HCT116 (cell line): ENCODE data around the gene DDX27. TPM values are rescaled to one million over a fixed set of nuclear protein-coding genes. Genes with fewer than 3 reads are reported as not detected.
"Not testable (repeated sequence)": the region's sequence is repeated elsewhere in the genome, so short reads cannot be mapped to it uniquely, and the experiment has no call there.

Experiments
- ATAC-seq: fragments of 200-7000 bp; cut with Tn5 transposase; 2 replicates; pipeline ENCODE4 v1.9.1; 2020; ENCODE audit warnings: mild to moderate bottlenecking, moderate library complexity
- BruUV-seq: library from RNA; stranded (reverse); fragments of 400-500 nt; replicated peaks from 2 replicates; lab custom pipeline; 2021; lab: Mats Ljungman, UMichigan
- CTCF ChIA-PET: fragments of 300-600 bp; sonication (Branson Sonifier 250); formaldehyde crosslinking; loops from one replicate; lab custom pipeline; 2021; ENCODE audit warnings: antibody characterized with exemption; lab: Charles Lee
- POLR2A ChIA-PET: fragments of 300-600, 350-600 bp; sonication (Branson Sonifier 250); formaldehyde crosslinking; loops from one replicate; lab custom pipeline; 2021; ENCODE audit warnings: antibody characterized with exemption; lab: Charles Lee
- RAD21 ChIA-PET, 2 experiments: fragments of 300-600 bp; sonication (Branson Sonifier 250); formaldehyde crosslinking; loops; one replicate each; lab custom pipeline; 2023; ENCODE audit warnings: low total read pairs in 2 of 2; ENCODE audit not compliant: uncharacterized antibody in 2 of 2, unreplicated experiment in 2 of 2, low non-redundant PET in 1 of 2; lab: Charles Lee
- DNase-seq: peaks from one replicate; pipeline ENCODE4 v3.0.0-alpha.2; 2010; ENCODE audit warnings: low read depth, low spot score
- H2AFZ ChIP-seq: fragments of 200-600 bp; shearing (Covaris generic), sonication (generic); 2 replicates; pipeline ENCODE4 v1.6.1; 2017; ENCODE audit warnings: low read depth, mixed run types, mixed read lengths, antibody characterized with exemption, low read length; ENCODE audit not compliant: poor library complexity, severe bottlenecking
- H3K27ac ChIP-seq: 2 replicates; pipeline ENCODE4 v1.5.1; 2012; ENCODE audit warnings: low read depth, low read length
- H3K27me3 ChIP-seq: fragments of 200-600 bp; sonication (generic); 2 replicates; pipeline ENCODE4 v1.6.1; 2016; ENCODE audit warnings: mixed run types, low read length, mixed read lengths; ENCODE audit not compliant: insufficient read depth
- H3K36me3 ChIP-seq, 2 experiments: fragments of 200-500 bp in 1 of 2; fragments of 200-600 bp in 1 of 2; sonication (Bioruptor generic) in 1 of 2; sonication (generic) in 1 of 2; 2 replicates each; pipeline versions ENCODE4 v1.5.1 to v1.6.1; 2014 to 2016; ENCODE audit warnings: low read length in 2 of 2, inconsistent platforms in 1 of 2, mixed read lengths in 1 of 2, mixed run types in 1 of 2; ENCODE audit not compliant: insufficient read depth in 2 of 2, control insufficient read depth in 1 of 2
- H3K4me1 ChIP-seq, 2 experiments: fragments of 200-600 bp in 1 of 2; sonication (generic) in 1 of 2; 2 replicates each; pipeline versions ENCODE4 v1.5.1 to v1.6.1; 2012 to 2017; ENCODE audit warnings: low read length in 2 of 2, inconsistent platforms in 1 of 2, mild to moderate bottlenecking in 1 of 2, mixed read lengths in 1 of 2, mixed run types in 1 of 2, moderate library complexity in 1 of 2; ENCODE audit not compliant: insufficient read depth in 2 of 2, control insufficient read depth in 1 of 2
- H3K4me2 ChIP-seq: fragments of 200-600 bp; sonication (generic); 2 replicates; pipeline ENCODE4 v1.6.1; 2017; ENCODE audit warnings: mixed run types, low read length, mixed read lengths
- H3K4me3 ChIP-seq, 2 experiments: fragments of 200-600 bp in 1 of 2; sonication (generic) in 1 of 2; replicated peaks in 1 of 2; 2 replicates each; pipeline ENCODE4 v1.5.1; 2011 to 2016; ENCODE audit warnings: low read length in 2 of 2, control low read depth in 1 of 2, low read depth in 1 of 2, mild to moderate bottlenecking in 1 of 2, mixed read lengths in 1 of 2, mixed run types in 1 of 2
- H3K79me2 ChIP-seq: fragments of 200-600 bp; sonication (generic); 2 replicates; pipeline ENCODE4 v1.6.1; 2017; ENCODE audit warnings: mild to moderate bottlenecking, mixed run types, low read length, moderate library complexity, mixed read lengths; ENCODE audit not compliant: insufficient read depth
- H3K9ac ChIP-seq: fragments of 200-600 bp; sonication (generic); 2 replicates; pipeline ENCODE4 v1.6.1; 2016; ENCODE audit warnings: low read length, mixed read lengths
- H3K9me2 ChIP-seq: fragments of 200-600 bp; sonication (generic), shearing (Covaris generic); 2 replicates; pipeline ENCODE4 v1.6.1; 2017; ENCODE audit warnings: mixed run types, mild to moderate bottlenecking, moderate library complexity; ENCODE audit not compliant: insufficient read depth
- H3K9me3 ChIP-seq, 2 experiments: fragments of 200-500 bp in 1 of 2; fragments of 200-600 bp in 1 of 2; sonication (Bioruptor generic) in 1 of 2; sonication (generic) in 1 of 2; 2 replicates each; pipeline ENCODE4 v1.6.1; 2014 to 2017; ENCODE audit warnings: low read length in 2 of 2, mixed read lengths in 2 of 2, inconsistent platforms in 1 of 2, low read depth in 1 of 2, mild to moderate bottlenecking in 1 of 2, mixed run types in 1 of 2, moderate library complexity in 1 of 2; ENCODE audit not compliant: control insufficient read depth in 1 of 2, insufficient read depth in 1 of 2
- H4K20me1 ChIP-seq: fragments of 200-600 bp; sonication (generic), shearing (Covaris generic); 2 replicates; pipeline ENCODE4 v1.6.1; 2017; ENCODE audit warnings: mixed run types, mild to moderate bottlenecking, moderate library complexity; ENCODE audit not compliant: insufficient read depth
- CEBPB ChIP-seq: IDR thresholded peaks from 2 replicates; pipeline ENCODE4 v1.6.1; 2012; ENCODE audit warnings: low read depth
- EGR1 ChIP-seq: IDR thresholded peaks from 2 replicates; pipeline ENCODE4 v1.6.1; 2012; ENCODE audit warnings: low read depth
- EZH2 ChIP-seq: fragments of 200-600 bp; sonication (generic); IDR thresholded peaks from 2 replicates; pipeline ENCODE4 v1.6.1; 2017; ENCODE audit warnings: antibody characterized with exemption, mixed run types
- EZH2phosphoT487 ChIP-seq: fragments of 200-600 bp; IDR thresholded peaks from 2 replicates; pipeline ENCODE4 v1.6.1; 2018; ENCODE audit warnings: antibody characterized with exemption, borderline replicate concordance
- JUND ChIP-seq: IDR thresholded peaks from 2 replicates; pipeline ENCODE4 v1.6.1; 2012
- RAD21 ChIP-seq: IDR thresholded peaks from 2 replicates; pipeline ENCODE4 v1.6.1; 2012; ENCODE audit warnings: low read depth, mild to moderate bottlenecking
- SIN3A ChIP-seq: IDR thresholded peaks from 2 replicates; pipeline ENCODE4 v1.6.1; 2012; ENCODE audit warnings: low read depth
- ZNF274 ChIP-seq: fragments of 200-500 bp; sonication (Bioruptor generic); IDR thresholded peaks from 2 replicates; pipeline ENCODE4 v1.6.1; 2014; ENCODE audit warnings: mild to moderate bottlenecking, low read depth, low read length, inconsistent platforms
- intact Hi-C: fragments of 100-400 bp; cut with micrococcal nuclease; formaldehyde crosslinking; loops from 2 replicates; pipeline ENCODE4 v1.10.0; 2022
- total RNA-seq: library from RNA; stranded (reverse); gene quantifications from one replicate; pipeline ENCODE4 v1.2.1, GENCODE V29; 2021; ENCODE audit not compliant: unreplicated experiment
- TF ChIP-seq, protein P1 (sequence below): IDR thresholded peaks from 2 replicates; pipeline ENCODE4 v1.6.1; 2011; ENCODE audit warnings: mild to moderate bottlenecking, low read length, moderate library complexity; ENCODE audit not compliant: insufficient replicate concordance; ENCODE audit errors: extremely low read depth
- TF ChIP-seq, protein P2 (sequence below): IDR thresholded peaks from 2 replicates; pipeline ENCODE4 v1.6.1; 2012; ENCODE audit warnings: low read depth

Gene DDX27
- total RNA-seq, 1 experiment from 2014 or later: 32.1 TPM

DNA sequence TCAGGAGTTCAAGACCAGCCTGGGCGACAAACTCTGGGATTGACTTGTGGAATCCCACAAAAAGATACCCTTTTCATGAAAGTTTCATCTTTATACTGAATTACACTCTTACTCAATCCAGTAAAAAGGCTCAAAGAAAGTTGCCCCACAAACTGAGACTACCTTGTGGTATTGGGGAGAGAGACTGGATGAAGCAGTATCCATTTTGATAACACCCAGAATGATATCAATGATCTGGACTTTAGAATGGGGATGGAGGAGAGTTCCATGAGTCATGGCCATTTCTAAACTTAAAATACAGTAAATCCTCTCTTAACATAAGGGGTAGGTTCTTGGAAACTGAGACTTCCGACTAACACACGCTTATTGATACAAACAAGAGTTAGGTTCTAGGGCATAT is 35.8 kb upstream of the DDX27 start (continued):
- no peak for TF ChIP-seq CEBPB
- TF ChIP-seq JUND: no peak

DNA sequence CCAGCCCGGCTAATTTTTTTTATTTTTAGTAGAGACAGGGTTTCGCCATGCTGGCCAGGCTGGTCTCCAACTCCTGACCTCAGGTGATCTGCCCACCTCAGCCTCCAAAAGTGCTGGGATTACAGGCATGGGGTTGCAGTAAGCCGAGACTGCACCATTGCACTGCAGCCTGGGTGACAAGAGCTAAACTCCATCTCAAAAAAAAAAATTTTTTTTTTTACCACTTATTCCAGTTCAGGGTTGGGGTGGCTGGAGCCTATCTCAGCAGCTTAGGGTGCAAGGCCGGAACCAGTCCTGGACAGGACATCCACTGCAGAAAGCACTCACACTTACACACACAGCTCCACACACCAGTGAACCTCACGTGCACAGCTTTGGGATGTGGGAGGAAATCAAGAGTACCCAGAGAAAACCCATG is 35.1 kb upstream of the DDX27 start:
- RAD21 ChIA-PET, H3K4me3 ChIP-seq, CTCF ChIA-PET, H3K9me3 ChIP-seq, H2AFZ ChIP-seq, H3K36me3 ChIP-seq, ATAC-seq, POLR2A ChIA-PET, DNase-seq, H3K4me2 ChIP-seq, H3K27ac ChIP-seq, H3K27me3 ChIP-seq, H3K9ac ChIP-seq, H3K9me2 ChIP-seq, BruUV-seq, intact Hi-C loops: not testable (repeated sequence)
- Histone ChIP-seq H3K4me1 (peaks cover 9 to 18% of the 10 kb centered on the region in 2 experiments), H4K20me1 (peaks cover 33% of the 10 kb centered on the region; the same call in 1 of the 2 replicates), H3K79me2 (peaks cover 87% of the 10 kb centered on the region)

DNA sequence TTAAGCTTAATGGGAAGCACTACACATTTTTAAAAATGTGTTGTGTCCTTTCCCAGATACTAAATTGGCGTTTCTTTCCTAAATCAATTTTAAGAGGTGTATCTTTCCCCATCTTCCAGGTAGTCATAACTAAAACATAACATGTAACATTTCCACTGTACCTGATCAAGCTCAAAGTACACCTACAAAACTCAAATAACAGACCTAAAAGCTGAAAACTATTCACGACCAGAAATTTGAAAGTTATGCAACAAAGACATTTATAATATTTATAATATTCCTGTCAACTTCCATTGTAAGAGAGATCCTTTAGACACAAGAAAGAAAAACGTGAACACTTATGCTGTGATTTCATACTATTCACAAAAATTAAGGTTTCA is 34.5 kb upstream of the DDX27 start:
- TF ChIP-seq EGR1: no peak
- no peak for TF ChIP-seq RAD21
- TF ChIP-seq EZH2: no peak
- no peak for TF ChIP-seq CEBPB
- no peak for TF ChIP-seq SIN3A
- no peak for TF ChIP-seq EZH2phosphoT487
- TF ChIP-seq, protein P1, sequence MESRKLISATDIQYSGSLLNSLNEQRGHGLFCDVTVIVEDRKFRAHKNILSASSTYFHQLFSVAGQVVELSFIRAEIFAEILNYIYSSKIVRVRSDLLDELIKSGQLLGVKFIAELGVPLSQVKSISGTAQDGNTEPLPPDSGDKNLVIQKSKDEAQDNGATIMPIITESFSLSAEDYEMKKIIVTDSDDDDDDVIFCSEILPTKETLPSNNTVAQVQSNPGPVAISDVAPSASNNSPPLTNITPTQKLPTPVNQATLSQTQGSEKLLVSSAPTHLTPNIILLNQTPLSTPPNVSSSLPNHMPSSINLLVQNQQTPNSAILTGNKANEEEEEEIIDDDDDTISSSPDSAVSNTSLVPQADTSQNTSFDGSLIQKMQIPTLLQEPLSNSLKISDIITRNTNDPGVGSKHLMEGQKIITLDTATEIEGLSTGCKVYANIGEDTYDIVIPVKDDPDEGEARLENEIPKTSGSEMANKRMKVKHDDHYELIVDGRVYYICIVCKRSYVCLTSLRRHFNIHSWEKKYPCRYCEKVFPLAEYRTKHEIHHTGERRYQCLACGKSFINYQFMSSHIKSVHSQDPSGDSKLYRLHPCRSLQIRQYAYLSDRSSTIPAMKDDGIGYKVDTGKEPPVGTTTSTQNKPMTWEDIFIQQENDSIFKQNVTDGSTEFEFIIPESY: no peak
- TF ChIP-seq ZNF274: no peak
- TF ChIP-seq, protein P2, sequence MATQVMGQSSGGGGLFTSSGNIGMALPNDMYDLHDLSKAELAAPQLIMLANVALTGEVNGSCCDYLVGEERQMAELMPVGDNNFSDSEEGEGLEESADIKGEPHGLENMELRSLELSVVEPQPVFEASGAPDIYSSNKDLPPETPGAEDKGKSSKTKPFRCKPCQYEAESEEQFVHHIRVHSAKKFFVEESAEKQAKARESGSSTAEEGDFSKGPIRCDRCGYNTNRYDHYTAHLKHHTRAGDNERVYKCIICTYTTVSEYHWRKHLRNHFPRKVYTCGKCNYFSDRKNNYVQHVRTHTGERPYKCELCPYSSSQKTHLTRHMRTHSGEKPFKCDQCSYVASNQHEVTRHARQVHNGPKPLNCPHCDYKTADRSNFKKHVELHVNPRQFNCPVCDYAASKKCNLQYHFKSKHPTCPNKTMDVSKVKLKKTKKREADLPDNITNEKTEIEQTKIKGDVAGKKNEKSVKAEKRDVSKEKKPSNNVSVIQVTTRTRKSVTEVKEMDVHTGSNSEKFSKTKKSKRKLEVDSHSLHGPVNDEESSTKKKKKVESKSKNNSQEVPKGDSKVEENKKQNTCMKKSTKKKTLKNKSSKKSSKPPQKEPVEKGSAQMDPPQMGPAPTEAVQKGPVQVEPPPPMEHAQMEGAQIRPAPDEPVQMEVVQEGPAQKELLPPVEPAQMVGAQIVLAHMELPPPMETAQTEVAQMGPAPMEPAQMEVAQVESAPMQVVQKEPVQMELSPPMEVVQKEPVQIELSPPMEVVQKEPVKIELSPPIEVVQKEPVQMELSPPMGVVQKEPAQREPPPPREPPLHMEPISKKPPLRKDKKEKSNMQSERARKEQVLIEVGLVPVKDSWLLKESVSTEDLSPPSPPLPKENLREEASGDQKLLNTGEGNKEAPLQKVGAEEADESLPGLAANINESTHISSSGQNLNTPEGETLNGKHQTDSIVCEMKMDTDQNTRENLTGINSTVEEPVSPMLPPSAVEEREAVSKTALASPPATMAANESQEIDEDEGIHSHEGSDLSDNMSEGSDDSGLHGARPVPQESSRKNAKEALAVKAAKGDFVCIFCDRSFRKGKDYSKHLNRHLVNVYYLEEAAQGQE: no peak
- POLR2A ChIA-PET: no interaction called here
- BruUV-seq: no TSS peak
- intact Hi-C loops: no loop called here
- H2AFZ ChIP-seq: no peak overlapping the region
- peaks cover 81% of the 10 kb centered on the region for H3K79me2 ChIP-seq
- no peak overlapping the region for H3K4me2 ChIP-seq
- no peak overlapping the region for H3K27ac ChIP-seq
- no peaks in the 10 kb centered on the region for H3K36me3 ChIP-seq
- H4K20me1 ChIP-seq: peaks cover 33% of the 10 kb centered on the region; the same call in 1 of the 2 replicates
- no peak for DNase-seq
- no peak overlapping the region for H3K9ac ChIP-seq
- ATAC-seq: no peak
- no peaks in the 10 kb centered on the region for H3K27me3 ChIP-seq
- no peaks in the 10 kb centered on the region for H3K9me3 ChIP-seq
- no peak overlapping the region for H3K4me3 ChIP-seq
- CTCF ChIA-PET: no interaction called here
- peaks cover 8 to 18% of the 10 kb centered on the region in 2 experiments for H3K4me1 ChIP-seq
- H3K9me2 ChIP-seq: no peaks in the 10 kb centered on the region
- RAD21 ChIA-PET: no interaction called here
